Trophoblast cell (in vitro differentiated cells and primary cell): ENCODE measurements around the gene MTAP.

Experiments
- DNase-seq, 2 donors: peaks; one replicate each; pipeline ENCODE4 v3.0.0-alpha.2; 2016
- H2AFZ ChIP-seq: 2 replicates; pipeline ENCODE4 v1.6.1; 2013; ENCODE audit warnings: low read length, moderate library complexity, mild to moderate bottlenecking; ENCODE audit not compliant: insufficient read depth, poor library complexity
- H2AK5ac ChIP-seq: 2 replicates; pipeline ENCODE4 v1.6.1; 2013; ENCODE audit warnings: mild to moderate bottlenecking, low read length
- H2BK120ac ChIP-seq: 2 replicates; pipeline ENCODE4 v1.6.1; 2013; ENCODE audit warnings: low read length, mild to moderate bottlenecking, moderate library complexity; ENCODE audit not compliant: insufficient read depth, poor library complexity
- H2BK12ac ChIP-seq: 2 replicates; pipeline ENCODE4 v1.6.1; 2013; ENCODE audit warnings: mild to moderate bottlenecking, low read length, moderate library complexity
- H2BK5ac ChIP-seq: 2 replicates; pipeline ENCODE4 v1.6.1; 2013; ENCODE audit warnings: low read length, low read depth, moderate library complexity, mild to moderate bottlenecking; ENCODE audit not compliant: poor library complexity
- H3K14ac ChIP-seq: 2 replicates; pipeline ENCODE4 v1.6.1; 2013; ENCODE audit warnings: mild to moderate bottlenecking, low read length
- H3K18ac ChIP-seq: 2 replicates; pipeline ENCODE4 v1.6.1; 2013; ENCODE audit warnings: mild to moderate bottlenecking, low read length
- H3K23ac ChIP-seq: 2 replicates; pipeline ENCODE4 v1.6.1; 2013; ENCODE audit warnings: low read length
- H3K27ac ChIP-seq: 2 replicates; pipeline ENCODE4 v1.5.1; 2013; ENCODE audit warnings: low read depth, mild to moderate bottlenecking, inconsistent platforms, low read length, moderate library complexity
- H3K27me3 ChIP-seq: 2 replicates; pipeline ENCODE4 v1.6.1; 2013; ENCODE audit warnings: inconsistent platforms, mild to moderate bottlenecking, low read length, moderate library complexity; ENCODE audit not compliant: insufficient read depth
- H3K36me3 ChIP-seq, 2 experiments: 1 replicate in 1 of 2; 2 replicates in 1 of 2; pipeline ENCODE4 v1.6.1; 2013; ENCODE audit warnings: low read length in 2 of 2, mild to moderate bottlenecking in 2 of 2, moderate library complexity in 1 of 2; ENCODE audit not compliant: insufficient read depth in 2 of 2, control insufficient read depth in 1 of 2
- H3K4ac ChIP-seq: 2 replicates; pipeline ENCODE4 v1.6.1; 2013; ENCODE audit warnings: low read depth, mild to moderate bottlenecking, low read length, moderate library complexity
- H3K4me1 ChIP-seq, 2 experiments: 1 replicate in 1 of 2; 2 replicates in 1 of 2; pipeline ENCODE4 v1.6.1; 2013; ENCODE audit warnings: low read length in 2 of 2, mild to moderate bottlenecking in 2 of 2, moderate library complexity in 1 of 2; ENCODE audit not compliant: insufficient read depth in 2 of 2, control insufficient read depth in 1 of 2
- H3K4me2 ChIP-seq: 2 replicates; pipeline ENCODE4 v1.6.1; 2013; ENCODE audit warnings: inconsistent platforms, mild to moderate bottlenecking, low read length, moderate library complexity
- H3K4me3 ChIP-seq: 2 replicates; pipeline ENCODE4 v1.5.1; 2013; ENCODE audit warnings: mild to moderate bottlenecking, low read depth, low read length, inconsistent platforms
- H3K79me1 ChIP-seq: one replicate; pipeline ENCODE4 v1.6.1; 2013; ENCODE audit warnings: low read length
- H3K79me2 ChIP-seq: 2 replicates; pipeline ENCODE4 v1.6.1; 2013; ENCODE audit warnings: low read length, mild to moderate bottlenecking; ENCODE audit not compliant: control insufficient read depth, insufficient read depth, poor library complexity
- H3K9ac ChIP-seq: 2 replicates; pipeline ENCODE4 v1.6.1; 2013; ENCODE audit warnings: mild to moderate bottlenecking, low read length
- H3K9me3 ChIP-seq: 2 replicates; pipeline ENCODE4 v1.6.1; 2013; ENCODE audit warnings: low read depth, mild to moderate bottlenecking, control low read depth, inconsistent platforms, low read length; ENCODE audit not compliant: insufficient read depth
- H4K12ac ChIP-seq: 2 replicates; pipeline ENCODE4 v1.6.1; 2013; ENCODE audit warnings: low read depth, mild to moderate bottlenecking, low read length, moderate library complexity
- H4K8ac ChIP-seq: 2 replicates; pipeline ENCODE4 v1.6.1; 2013; ENCODE audit warnings: low read depth, mild to moderate bottlenecking, low read length, moderate library complexity
- H4K91ac ChIP-seq: one replicate; pipeline ENCODE4 v1.6.1; 2013; ENCODE audit warnings: low read depth, mild to moderate bottlenecking, low read length, moderate library complexity
- WGBS: extraction: QIAGEN DNeasy Blood & Tissue Kit; methylation state at CpG from one replicate; pipeline ENCODE4 v1.1.7; 2013; ENCODE audit warnings: missing lambda C conversion rate; ENCODE audit not compliant: insufficient read length, insufficient coverage; ENCODE audit errors: extremely low coverage; 5-methylcytosine and 5-hydroxymethylcytosine counted together

The MTAP gene

GRCh38 chr9:21761309-21761901 lies 41.0 kb upstream of the MTAP start:
- Histone ChIP-seq H2AFZ (no peak overlapping the region), H3K4ac (no peak overlapping the region), H3K79me2 (no peaks in the 10 kb centered on the region), H3K23ac (no peak overlapping the region), H3K9me3 (no peaks in the 10 kb centered on the region), H2BK5ac (no peak overlapping the region), H4K12ac (no peak overlapping the region), H3K27ac (no peak overlapping the region), H3K79me1 (no peaks in the 10 kb centered on the region), H4K8ac (no peak overlapping the region), H3K4me3 (no peak overlapping the region), H2AK5ac (no peak overlapping the region), H3K9ac (no peak overlapping the region), H3K36me3 (no peaks in the 10 kb centered on the region), H2BK120ac (no peak overlapping the region), H4K91ac (no peak overlapping the region), H3K14ac (no peak overlapping the region), H3K27me3 (peaks cover 3% of the 10 kb centered on the region), H3K4me1 (no peaks in the 10 kb centered on the region), H3K18ac (no peak overlapping the region), H3K4me2 (no peak overlapping the region), H2BK12ac (no peak overlapping the region)
- DNase-seq, result no peak
- WGBS, result no CpG with 5 or more reads among the region's 4 CpGs

- no peak overlapping the region for H2AK5ac ChIP-seq
- no peaks in the 10 kb centered on the region for H3K36me3 ChIP-seq
- no peaks in the 10 kb centered on the region for H3K4me1 ChIP-seq
- H3K4ac ChIP-seq, result no peak overlapping the region
- H4K12ac ChIP-seq, result no peak overlapping the region
- no peak overlapping the region for H3K9ac ChIP-seq
- H4K8ac ChIP-seq, result no peak overlapping the region
- no peak overlapping the region for H2BK5ac ChIP-seq
- no peak overlapping the region for H2BK12ac ChIP-seq
- no CpG with 5 or more reads among the region's 3 CpGs for WGBS
- no peak overlapping the region for H2BK120ac ChIP-seq
- H4K91ac ChIP-seq, result no peak overlapping the region
- no peaks in the 10 kb centered on the region for H3K79me2 ChIP-seq
- peaks cover 2% of the 10 kb centered on the region for H3K27me3 ChIP-seq
- H3K4me2 ChIP-seq, result no peak overlapping the region
- no peak overlapping the region for H3K14ac ChIP-seq
- no peaks in the 10 kb centered on the region for H3K79me1 ChIP-seq
- DNase-seq, result no peak
- H3K4me3 ChIP-seq, result no peak overlapping the region
- H3K9me3 ChIP-seq, result no peaks in the 10 kb centered on the region
- H3K23ac ChIP-seq, result no peak overlapping the region
- H3K27ac ChIP-seq, result no peak overlapping the region
- no peak overlapping the region for H2AFZ ChIP-seq
- H3K18ac ChIP-seq, result no peak overlapping the region
Measured at GRCh38 chr9:21762064-21762463, 40.4 kb upstream of the MTAP start.

DNA sequence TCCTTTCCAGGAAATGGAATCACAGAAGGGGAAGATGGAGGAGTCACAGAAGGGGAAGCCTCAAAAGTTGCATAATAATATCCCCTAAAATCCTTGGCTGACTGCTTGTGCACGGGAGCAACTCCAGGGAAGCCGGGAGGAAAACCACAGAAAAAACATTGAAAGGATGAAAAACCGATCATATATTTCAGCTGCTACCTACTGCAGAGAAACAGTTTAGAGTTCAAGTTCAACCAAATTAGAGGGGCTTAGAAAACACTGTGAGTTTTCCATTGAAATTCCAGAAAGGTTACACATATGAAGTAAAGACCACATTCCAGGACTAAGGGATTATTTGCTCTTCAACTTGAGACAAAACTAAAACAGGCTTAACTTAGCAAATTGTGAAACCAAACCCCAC lies 37.6 kb upstream of the MTAP start:
- no peaks in the 10 kb centered on the region for H3K36me3 ChIP-seq
- no peak overlapping the region for H3K14ac ChIP-seq
- no peak overlapping the region for H2AK5ac ChIP-seq
- H3K4me2 ChIP-seq, result no peak overlapping the region
- no peak overlapping the region for H3K18ac ChIP-seq
- H3K4me3 ChIP-seq, result no peak overlapping the region
- H4K91ac ChIP-seq, result no peak overlapping the region
- no peak overlapping the region for H4K8ac ChIP-seq
- no CpG with 5 or more reads among the region's 3 CpGs for WGBS
- H3K79me2 ChIP-seq, result no peaks in the 10 kb centered on the region
- no peaks in the 10 kb centered on the region for H3K79me1 ChIP-seq
- no peaks in the 10 kb centered on the region for H3K9me3 ChIP-seq
- no peak overlapping the region for H4K12ac ChIP-seq
- no peak overlapping the region for H2AFZ ChIP-seq
- H3K27ac ChIP-seq, result no peak overlapping the region
- H3K27me3 ChIP-seq, result no peaks in the 10 kb centered on the region
- H2BK5ac ChIP-seq, result no peak overlapping the region
- H3K23ac ChIP-seq, result no peak overlapping the region
- no peaks in the 10 kb centered on the region for H3K4me1 ChIP-seq
- no peak overlapping the region for H2BK12ac ChIP-seq
- H3K9ac ChIP-seq, result no peak overlapping the region
- H2BK120ac ChIP-seq, result no peak overlapping the region
- DNase-seq, result no peak
- no peak overlapping the region for H3K4ac ChIP-seq

DNA sequence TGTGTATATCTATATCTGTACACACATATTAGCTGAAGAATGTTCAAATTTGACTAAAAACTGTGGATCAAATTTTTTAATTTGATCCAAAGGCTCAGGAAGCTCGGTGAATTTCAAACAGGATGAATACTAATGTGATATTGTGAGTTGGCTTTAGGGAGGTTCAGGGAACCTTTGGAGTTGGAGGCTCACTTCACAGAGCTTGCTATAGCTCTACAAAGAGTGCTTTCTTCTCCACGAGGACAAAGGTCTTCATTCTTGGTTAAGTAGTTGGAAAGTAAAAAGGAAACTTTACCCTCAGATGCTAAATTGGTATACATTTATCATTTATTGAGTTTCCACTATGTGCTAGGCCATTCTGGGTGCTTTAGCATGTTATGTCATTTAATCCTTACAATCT lies 36.3 kb upstream of the MTAP start:
- Histone ChIP-seq H2BK120ac (no peak overlapping the region), H2BK12ac (no peak overlapping the region), H3K36me3 (no peaks in the 10 kb centered on the region), H3K4me1 (no peaks in the 10 kb centered on the region), H4K91ac (no peak overlapping the region), H3K4me2 (no peak overlapping the region), H4K8ac (no peak overlapping the region), H4K12ac (no peak overlapping the region), H3K14ac (no peak overlapping the region), H3K4ac (no peak overlapping the region), H3K4me3 (no peak overlapping the region), H3K79me1 (no peaks in the 10 kb centered on the region), H3K23ac (no peak overlapping the region), H3K79me2 (no peaks in the 10 kb centered on the region), H3K9ac (no peak overlapping the region), H2BK5ac (no peak overlapping the region), H3K9me3 (no peaks in the 10 kb centered on the region), H3K27me3 (no peaks in the 10 kb centered on the region), H3K18ac (no peak overlapping the region), H2AK5ac (no peak overlapping the region), H3K27ac (no peak overlapping the region), H2AFZ (no peak overlapping the region)
- no peak for DNase-seq
- no CpG with 5 or more reads among the region's 2 CpGs for WGBS
